WTC11 (cell line): Measurements from ENCODE around the gene MTURN. TPM values are rescaled to one million over a fixed set of nuclear protein-coding genes. Genes with fewer than 3 reads are reported as not detected.

Experiments used
- ATAC-seq: fragments of 200-7000 bp; cut with Tn5 transposase; 2 replicates; pipeline ENCODE4 v1.10.0; 2021; ENCODE audit warnings: mild to moderate bottlenecking, moderate library complexity
- CTCF ChIA-PET: fragments of 300-600 bp; sonication (Branson Sonifier 250); formaldehyde crosslinking; loops from one replicate; lab custom pipeline; 2021; ENCODE audit warnings: antibody characterized with exemption; lab: Charles Lee
- POLR2A ChIA-PET: fragments of 350-600 bp; sonication (Branson Sonifier 250); formaldehyde crosslinking; loops from one replicate; lab custom pipeline; 2021; ENCODE audit warnings: antibody characterized with exemption; lab: Charles Lee
- DNase-seq: peaks from one replicate; pipeline ENCODE4 v3.0.0; 2021; ENCODE audit warnings: low spot score
- H3K27ac Mint-ChIP-seq: 2 replicates; pipeline ENCODE4 v1.8.0; 2021; ENCODE audit warnings: mixed read lengths
- H3K27me3 Mint-ChIP-seq: 2 replicates; pipeline ENCODE4 v1.8.0; 2021; ENCODE audit warnings: low read depth, mild to moderate bottlenecking, moderate library complexity, mixed read lengths
- H3K36me3 Mint-ChIP-seq: 2 replicates; pipeline ENCODE4 v1.8.0; 2021; ENCODE audit warnings: mixed read lengths
- H3K4me1 Mint-ChIP-seq: 2 replicates; pipeline ENCODE4 v1.8.0; 2022; ENCODE audit warnings: mixed read lengths
- H3K4me3 Mint-ChIP-seq: 2 replicates; pipeline ENCODE4 v1.8.0; 2021; ENCODE audit warnings: mild to moderate bottlenecking, moderate library complexity, mixed read lengths
- H3K9me3 Mint-ChIP-seq: 2 replicates; pipeline ENCODE4 v1.8.0; 2021; ENCODE audit warnings: mixed read lengths
- AR ChIP-seq: fragments of 250-450 bp; sonication (Bioruptor Pico); IDR thresholded peaks from 2 replicates; pipeline ENCODE4 v1.9.0; 2021; ENCODE audit warnings: mild to moderate bottlenecking
- ATF2 ChIP-seq: sonication (generic); formaldehyde crosslinking; IDR thresholded peaks from 2 replicates; pipeline ENCODE4 v1.8.1; 2022; ENCODE audit warnings: low read depth, missing genetic modification reagents, borderline replicate concordance
- CDX4 ChIP-seq: fragments of 250-450 bp; sonication (Bioruptor Pico); IDR thresholded peaks from 2 replicates; pipeline ENCODE4 v1.9.0; 2021; ENCODE audit warnings: moderate library complexity, mild to moderate bottlenecking, inconsistent platforms, borderline replicate concordance
- ESRRA ChIP-seq: sonication (generic); formaldehyde crosslinking; IDR thresholded peaks from 2 replicates; pipeline ENCODE4 v1.8.1; 2022; ENCODE audit warnings: mild to moderate bottlenecking, missing genetic modification reagents, borderline replicate concordance
- GABPB1 ChIP-seq: sonication (generic); formaldehyde crosslinking; IDR thresholded peaks from 2 replicates; pipeline ENCODE4 v1.8.1; 2023; ENCODE audit warnings: mild to moderate bottlenecking, missing genetic modification reagents
- GRHL2 ChIP-seq: fragments of 250-450 bp; sonication (Bioruptor Pico); IDR thresholded peaks from 2 replicates; pipeline ENCODE4 v1.8.0; 2022; ENCODE audit warnings: mild to moderate bottlenecking, moderate library complexity; ENCODE audit not compliant: insufficient replicate concordance, severe bottlenecking
- GTF2I ChIP-seq: fragments of 250-450 bp; sonication (Bioruptor Pico); conservative IDR thresholded peaks from 2 replicates; pipeline ENCODE4 v1.4.0; 2021; ENCODE audit warnings: mild to moderate bottlenecking
- JUN ChIP-seq: sonication (generic); formaldehyde crosslinking; IDR thresholded peaks from 2 replicates; pipeline ENCODE4 v1.8.0; 2023; ENCODE audit warnings: mild to moderate bottlenecking, missing genetic modification reagents
- NR3C1 ChIP-seq: sonication (generic); formaldehyde crosslinking; conservative IDR thresholded peaks from 2 replicates; pipeline ENCODE4 v1.8.1; 2023; ENCODE audit warnings: low read depth, mild to moderate bottlenecking, missing genetic modification reagents
- SMAD4 ChIP-seq: sonication (generic); formaldehyde crosslinking; IDR thresholded peaks from 2 replicates; pipeline ENCODE4 v1.8.0; 2022; ENCODE audit warnings: mild to moderate bottlenecking, missing genetic modification reagents
- TP53 ChIP-seq: sonication (generic); formaldehyde crosslinking; IDR thresholded peaks from 2 replicates; pipeline ENCODE4 v1.8.1; 2023; ENCODE audit warnings: mild to moderate bottlenecking, missing genetic modification reagents
- ZBTB21 ChIP-seq: sonication (generic); formaldehyde crosslinking; IDR thresholded peaks from 2 replicates; pipeline ENCODE4 v1.8.1; 2023; ENCODE audit warnings: mild to moderate bottlenecking, missing genetic modification reagents, borderline replicate concordance
- ZNF121 ChIP-seq: sonication (generic); formaldehyde crosslinking; IDR thresholded peaks from 2 replicates; pipeline ENCODE4 v1.8.0; 2023; ENCODE audit warnings: missing genetic modification reagents
- ZNF138 ChIP-seq: sonication (generic); formaldehyde crosslinking; conservative IDR thresholded peaks from 2 replicates; pipeline ENCODE4 v1.8.1; 2022; ENCODE audit warnings: mild to moderate bottlenecking, moderate library complexity, missing genetic modification reagents
- ZNF219 ChIP-seq: sonication (generic); formaldehyde crosslinking; IDR thresholded peaks from 2 replicates; pipeline ENCODE4 v1.8.0; 2023; ENCODE audit warnings: missing genetic modification reagents, mild to moderate bottlenecking, borderline replicate concordance
- ZNF263 ChIP-seq: sonication (generic); formaldehyde crosslinking; IDR thresholded peaks from 2 replicates; pipeline ENCODE4 v1.8.1; 2022; ENCODE audit warnings: low read depth, mild to moderate bottlenecking, moderate library complexity, missing genetic modification reagents
- ZNF317 ChIP-seq: sonication (generic); formaldehyde crosslinking; IDR thresholded peaks from 2 replicates; pipeline ENCODE4 v1.8.1; 2023; ENCODE audit warnings: low read depth, mild to moderate bottlenecking, moderate library complexity, missing genetic modification reagents, borderline replicate concordance
- ZNF423 ChIP-seq: fragments of 250-450 bp; sonication (Bioruptor Pico); IDR thresholded peaks from 2 replicates; pipeline ENCODE4 v2.1.2; 2022; ENCODE audit warnings: mild to moderate bottlenecking, moderate library complexity
- ZNF671 ChIP-seq: fragments of 250-450 bp; sonication (Bioruptor Pico); IDR thresholded peaks from 2 replicates; pipeline ENCODE4 v1.8.0; 2021; ENCODE audit warnings: mild to moderate bottlenecking
- total RNA-seq: library from RNA; stranded (reverse); gene quantifications from 3 replicates; pipeline ENCODE4 v1.2.3, GENCODE V29; 2021
- TF ChIP-seq, protein P1 (sequence below): sonication (generic); formaldehyde crosslinking; IDR thresholded peaks from 2 replicates; pipeline ENCODE4 v1.8.0; 2022; ENCODE audit warnings: mild to moderate bottlenecking, missing genetic modification reagents
- TF ChIP-seq, protein P2 (sequence below): fragments of 250-450 bp; sonication (Bioruptor Pico); IDR thresholded peaks from 2 replicates; pipeline ENCODE4 v2.1.2; 2022; ENCODE audit warnings: mild to moderate bottlenecking, moderate library complexity

The MTURN gene
- total RNA-seq, 1 experiment from 2014 or later: 5.0 TPM

DNA sequence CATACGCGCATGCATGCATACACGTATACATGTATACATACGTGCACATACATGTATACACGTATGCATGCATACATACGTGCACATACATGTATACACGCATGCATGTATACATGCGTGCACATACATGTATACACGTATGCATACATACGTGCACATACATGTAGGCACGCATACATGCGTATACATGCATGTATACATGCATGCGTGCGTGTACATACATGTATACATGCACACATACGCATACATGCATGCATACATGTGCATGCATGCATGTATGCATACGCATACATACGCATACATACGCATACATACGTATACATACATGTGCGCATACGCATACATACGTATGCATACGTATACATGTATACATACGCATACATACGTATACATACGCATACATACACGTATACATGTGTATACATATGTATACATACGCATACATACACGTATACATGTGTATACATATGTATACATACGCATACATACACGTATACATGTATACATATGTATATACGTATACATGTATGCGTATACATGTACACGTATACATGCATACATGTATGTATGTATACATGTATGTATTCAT, 19.0 kb upstream of the MTURN start:
- DNase-seq (no peak), ATAC-seq (peak; percentile 58; the same call in 1 of the 2 replicates)
- H3K4me3 Mint-ChIP-seq: no peak overlapping the region
- POLR2A ChIA-PET: no interaction called here
- peaks cover 9% of the 10 kb centered on the region for H3K36me3 Mint-ChIP-seq
- TF ChIP-seq ZNF121 (CRISPR knock-in tag): peak; percentile 5; the same call in 1 of the 2 replicates
- TF ChIP-seq CDX4 (CRISPR knock-in tag): no peak
- CTCF ChIA-PET: no interaction called here
- H3K9me3 Mint-ChIP-seq: peaks cover 30% of the 10 kb centered on the region
- no peak overlapping the region for H3K27ac Mint-ChIP-seq
- no peaks in the 10 kb centered on the region for H3K27me3 Mint-ChIP-seq
- H3K4me1 Mint-ChIP-seq: no peaks in the 10 kb centered on the region

GRCh38 chr7:30116771-30117170, 18.0 kb upstream of the MTURN start:
- peaks cover 9% of the 10 kb centered on the region for H3K36me3 Mint-ChIP-seq
- peaks cover 29% of the 10 kb centered on the region for H3K9me3 Mint-ChIP-seq
- ChIA-PET POLR2A (no interaction called here), CTCF (interaction anchor here (0.5 kb wide), 1 partner anchor 244 kb away, joined by 6 read pairs; no protein-coding TSS in a partner anchor)
- no peaks in the 10 kb centered on the region for H3K4me1 Mint-ChIP-seq
- H3K4me3 Mint-ChIP-seq: no peak overlapping the region
- ATAC-seq (no peak), DNase-seq (no peak)
- H3K27ac Mint-ChIP-seq: peak overlapping the region; percentile 84
- TF ChIP-seq ZNF263 (CRISPR knock-in tag) (no peak), ZNF671 (no peak), ATF2 (CRISPR knock-in tag) (no peak), GRHL2 (CRISPR knock-in tag) (no peak), ZBTB21 (CRISPR knock-in tag) (no peak), NR3C1 (CRISPR knock-in tag) (no peak), ZNF423 (CRISPR knock-in tag) (no peak), ZNF219 (CRISPR knock-in tag) (no peak), JUN (CRISPR knock-in tag) (no peak), GABPB1 (CRISPR knock-in tag) (no peak), ESRRA (CRISPR knock-in tag) (no peak), GTF2I (CRISPR knock-in tag) (no peak), ZNF121 (CRISPR knock-in tag) (no peak), TP53 (no peak), ZNF138 (CRISPR knock-in tag) (no peak), SMAD4 (CRISPR knock-in tag) (no peak), ZNF317 (CRISPR knock-in tag) (no peak), AR (CRISPR knock-in tag) (no peak)
- TF ChIP-seq, protein P1, sequence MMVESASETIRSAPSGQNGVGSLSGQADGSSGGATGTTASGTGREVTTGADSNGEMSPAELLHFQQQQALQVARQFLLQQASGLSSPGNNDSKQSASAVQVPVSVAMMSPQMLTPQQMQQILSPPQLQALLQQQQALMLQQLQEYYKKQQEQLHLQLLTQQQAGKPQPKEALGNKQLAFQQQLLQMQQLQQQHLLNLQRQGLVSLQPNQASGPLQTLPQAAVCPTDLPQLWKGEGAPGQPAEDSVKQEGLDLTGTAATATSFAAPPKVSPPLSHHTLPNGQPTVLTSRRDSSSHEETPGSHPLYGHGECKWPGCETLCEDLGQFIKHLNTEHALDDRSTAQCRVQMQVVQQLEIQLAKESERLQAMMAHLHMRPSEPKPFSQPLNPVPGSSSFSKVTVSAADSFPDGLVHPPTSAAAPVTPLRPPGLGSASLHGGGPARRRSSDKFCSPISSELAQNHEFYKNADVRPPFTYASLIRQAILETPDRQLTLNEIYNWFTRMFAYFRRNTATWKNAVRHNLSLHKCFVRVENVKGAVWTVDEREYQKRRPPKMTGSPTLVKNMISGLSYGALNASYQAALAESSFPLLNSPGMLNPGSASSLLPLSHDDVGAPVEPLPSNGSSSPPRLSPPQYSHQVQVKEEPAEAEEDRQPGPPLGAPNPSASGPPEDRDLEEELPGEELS (CRISPR knock-in tag): no peak
- TF ChIP-seq, protein P2, sequence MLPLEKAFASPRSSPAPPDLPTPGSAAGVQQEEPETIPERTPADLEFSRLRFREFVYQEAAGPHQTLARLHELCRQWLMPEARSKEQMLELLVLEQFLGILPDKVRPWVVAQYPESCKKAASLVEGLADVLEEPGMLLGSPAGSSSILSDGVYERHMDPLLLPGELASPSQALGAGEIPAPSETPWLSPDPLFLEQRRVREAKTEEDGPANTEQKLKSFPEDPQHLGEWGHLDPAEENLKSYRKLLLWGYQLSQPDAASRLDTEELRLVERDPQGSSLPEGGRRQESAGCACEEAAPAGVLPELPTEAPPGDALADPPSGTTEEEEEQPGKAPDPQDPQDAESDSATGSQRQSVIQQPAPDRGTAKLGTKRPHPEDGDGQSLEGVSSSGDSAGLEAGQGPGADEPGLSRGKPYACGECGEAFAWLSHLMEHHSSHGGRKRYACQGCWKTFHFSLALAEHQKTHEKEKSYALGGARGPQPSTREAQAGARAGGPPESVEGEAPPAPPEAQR: no peak
- no peaks in the 10 kb centered on the region for H3K27me3 Mint-ChIP-seq
